DOHH2 (cell line): ENCODE results near the gene RPTOR.

ENCODE experiments used
- CTCF ChIP-seq: fragments of 200-600 bp; sonication (generic); IDR thresholded peaks from one replicate; pipeline ENCODE4 v1.5.1; 2014; ENCODE audit warnings: antibody characterized with exemption, mild to moderate bottlenecking, low read depth, low read length; ENCODE audit not compliant: poor library complexity, severe bottlenecking
- EZH2phosphoT487 ChIP-seq: fragments of 200-600 bp; sonication (generic); IDR thresholded peaks from 2 replicates; pipeline ENCODE4 v1.6.1; 2017; ENCODE audit warnings: borderline replicate concordance, mild to moderate bottlenecking, antibody characterized with exemption, low read length, moderate library complexity, mixed read lengths

GRCh38 chr17:80893604-80894438 lies 349.2 kb downstream of the RPTOR start:
- TF ChIP-seq CTCF (no peak), EZH2phosphoT487 (no peak)
